HUES6 (cell line): Measurements from ENCODE around the gene RPS29.

Experiments
- H3K27ac ChIP-seq: 2 replicates; pipeline ENCODE4 v1.7.0; 2013; ENCODE audit warnings: low read depth, mild to moderate bottlenecking, low read length, inconsistent platforms
- H3K27me3 ChIP-seq: 2 replicates; pipeline ENCODE4 v1.6.1; 2013; ENCODE audit warnings: low read length; ENCODE audit not compliant: control insufficient read depth, insufficient read depth
- H3K36me3 ChIP-seq: 2 replicates; pipeline ENCODE4 v1.6.1; 2013; ENCODE audit warnings: low read length; ENCODE audit not compliant: control insufficient read depth, insufficient read depth
- H3K4me1 ChIP-seq: 2 replicates; pipeline ENCODE4 v1.6.1; 2013; ENCODE audit warnings: low read length; ENCODE audit not compliant: control insufficient read depth, insufficient read depth
- H3K4me3 ChIP-seq: 2 replicates; pipeline ENCODE4 v1.5.1; 2013; ENCODE audit warnings: low read depth, low read length
- H3K9ac ChIP-seq: one replicate; pipeline ENCODE4 v1.6.1; 2013; ENCODE audit warnings: mild to moderate bottlenecking, low read length
- H3K9me3 ChIP-seq: 2 replicates; pipeline ENCODE4 v1.6.1; 2013; ENCODE audit warnings: low read depth, low read length; ENCODE audit not compliant: control insufficient read depth, insufficient read depth

RPS29 gene

DNA sequence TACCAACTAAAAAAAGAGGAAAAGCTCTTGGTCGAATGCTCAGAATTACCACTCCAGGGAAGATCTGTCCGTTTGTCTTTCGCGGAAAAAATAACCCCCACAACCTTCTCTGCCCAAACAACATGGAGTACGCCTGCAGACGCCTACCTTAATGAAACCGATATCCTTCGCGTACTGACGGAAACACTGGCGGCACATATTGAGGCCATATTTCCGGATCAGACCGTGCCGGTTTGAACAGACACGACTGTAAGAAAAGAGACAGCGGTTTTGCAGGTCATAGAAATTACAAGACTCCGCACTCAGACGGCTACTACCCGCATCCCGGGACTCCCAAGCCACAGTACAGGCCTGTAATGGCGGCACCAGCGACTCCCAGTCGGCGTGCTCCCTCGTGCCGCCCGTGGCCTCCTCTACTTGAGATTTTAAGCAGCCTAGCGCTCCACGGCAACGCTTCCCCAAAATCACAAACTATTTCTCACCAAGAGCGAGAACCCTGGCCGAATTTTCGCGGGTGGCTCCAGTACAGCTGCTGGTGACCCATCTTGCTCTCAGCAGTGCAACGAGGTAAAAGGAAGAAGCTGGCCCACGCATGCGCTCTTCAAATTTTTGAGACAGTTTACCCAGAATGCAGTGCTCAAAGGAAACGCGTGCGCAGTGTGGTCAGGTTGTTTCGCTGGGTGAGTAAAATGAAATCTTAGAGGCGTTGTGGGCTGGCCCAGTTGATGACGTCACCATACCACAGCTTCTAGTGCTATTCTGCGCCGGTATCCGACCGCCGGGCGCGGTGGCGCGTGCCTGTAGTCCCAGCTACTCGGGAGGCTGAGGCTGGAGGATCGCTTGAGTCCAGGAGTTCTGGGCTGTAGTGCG, at the start of gene RPS29:
RPS29 (minus strand) TSS at position 578 of the 870 bp plus-strand sequence; CDS start at position 544, 34 bp downstream.
- Histone ChIP-seq H3K27ac (peak within 1 kb of the TSS; percentile 95), H3K9me3 (no peaks in the 10 kb centered on the region), H3K36me3 (peaks cover 39% of the 10 kb centered on the region), H3K4me1 (peaks cover 9% of the 10 kb centered on the region; the same call in 1 of the 2 replicates), H3K27me3 (no peaks in the 10 kb centered on the region), H3K4me3 (peak within 1 kb of the TSS; percentile 87), H3K9ac (peak within 1 kb of the TSS; percentile 99)

DNA sequence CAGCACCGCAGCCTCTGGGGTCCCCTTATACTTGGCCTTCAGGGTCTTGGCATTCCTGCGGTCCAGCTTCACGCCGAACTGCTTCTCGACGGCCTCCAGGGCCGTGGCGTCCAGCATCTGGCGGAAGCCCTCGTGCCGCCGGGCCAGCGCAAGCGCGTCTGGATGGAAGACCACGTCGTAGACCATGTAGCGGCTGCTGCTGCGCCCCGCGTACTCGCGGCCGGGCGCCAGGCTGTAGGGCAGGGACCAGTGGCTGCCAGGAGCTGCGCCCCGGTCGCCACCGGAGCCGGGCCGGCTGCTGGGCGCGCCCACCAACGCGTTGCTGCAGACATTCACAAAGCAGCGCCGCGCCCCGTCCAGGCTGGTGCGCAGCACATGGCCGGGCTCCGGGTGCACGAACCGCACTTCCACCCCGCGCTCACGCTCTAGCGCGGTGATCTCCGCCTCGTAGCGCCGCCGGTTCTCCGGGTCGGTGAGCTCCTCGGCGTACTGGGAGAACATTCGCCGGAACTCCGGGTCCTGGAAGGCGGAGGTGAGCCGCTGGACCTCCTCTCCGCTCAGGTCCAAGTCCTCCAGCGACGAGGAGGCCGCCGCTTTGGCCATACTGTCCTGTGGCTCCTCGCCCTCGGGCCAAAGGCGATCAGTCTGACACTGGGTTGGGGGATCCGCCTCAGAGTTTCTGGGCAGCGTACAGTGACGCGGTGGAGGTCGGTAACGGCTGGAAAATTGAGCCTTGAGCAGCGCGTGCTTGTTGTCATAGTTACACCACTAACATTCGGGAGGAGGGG, 48.6 kb upstream of the RPS29 start, which contains the start of gene DNAAF2:
DNAAF2 (minus strand) TSS at position 698 of the 788 bp plus-strand sequence; CDS start at position 603, 95 bp downstream.
- Histone ChIP-seq H3K4me1 (no peaks in the 10 kb centered on the region), H3K9me3 (no peaks in the 10 kb centered on the region), H3K9ac (peak within 1 kb of the TSS; percentile 91), H3K27me3 (no peaks in the 10 kb centered on the region), H3K36me3 (peaks cover 30% of the 10 kb centered on the region), H3K27ac (peak within 1 kb of the TSS; percentile 85), H3K4me3 (peak within 1 kb of the TSS; percentile 90)

DNA sequence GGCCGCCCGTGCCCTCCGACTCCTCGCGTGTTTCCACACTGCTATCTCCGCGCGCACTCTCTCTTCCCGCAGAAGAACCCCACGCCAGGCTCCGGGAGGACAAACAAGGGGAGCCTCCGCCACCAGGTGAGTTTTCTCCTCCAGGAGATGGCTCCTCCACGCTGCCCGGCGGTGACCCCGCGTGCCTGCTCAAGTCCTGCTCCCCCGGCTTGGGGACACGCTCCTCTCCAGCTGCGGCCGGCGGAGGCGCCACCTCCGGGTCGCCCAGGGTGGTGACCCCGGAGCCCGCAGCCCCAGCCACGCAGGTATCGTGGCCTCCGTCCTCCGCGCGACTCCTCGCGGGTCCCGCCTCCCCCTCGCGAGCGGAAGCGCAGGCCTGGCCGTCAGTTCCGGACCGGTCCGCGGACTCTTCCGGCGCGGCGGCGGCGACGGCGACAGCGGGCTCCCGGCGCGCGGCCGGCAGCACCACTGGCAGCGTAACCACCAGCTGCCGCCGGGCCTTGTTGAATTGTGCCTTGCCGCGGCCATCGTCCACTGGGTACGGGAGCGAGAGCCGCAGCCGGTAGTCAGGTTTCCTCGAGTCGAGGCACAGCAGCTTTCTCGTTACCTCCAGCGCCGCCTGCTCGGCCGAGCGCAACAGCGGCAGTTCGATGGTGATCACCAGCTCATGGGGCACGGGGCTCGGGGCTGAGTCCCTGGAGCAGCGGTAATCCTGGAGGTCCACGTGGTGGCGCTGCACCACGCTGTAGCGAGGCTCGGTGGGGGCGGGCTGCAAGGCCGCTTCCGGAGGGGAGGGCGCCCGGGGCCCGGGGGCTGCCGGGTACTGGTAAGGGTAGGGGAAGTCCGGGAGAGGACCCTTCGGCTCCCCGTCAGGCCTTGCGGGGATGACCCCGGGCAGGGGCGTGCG, 47.7 kb upstream of the RPS29 start:
- Histone ChIP-seq H3K9me3 (no peaks in the 10 kb centered on the region), H3K4me3 (peak overlapping the region; percentile 90), H3K27ac (peak overlapping the region; percentile 85), H3K9ac (peak overlapping the region; percentile 91), H3K27me3 (no peaks in the 10 kb centered on the region), H3K4me1 (no peaks in the 10 kb centered on the region), H3K36me3 (peaks cover 25% of the 10 kb centered on the region)

DNA sequence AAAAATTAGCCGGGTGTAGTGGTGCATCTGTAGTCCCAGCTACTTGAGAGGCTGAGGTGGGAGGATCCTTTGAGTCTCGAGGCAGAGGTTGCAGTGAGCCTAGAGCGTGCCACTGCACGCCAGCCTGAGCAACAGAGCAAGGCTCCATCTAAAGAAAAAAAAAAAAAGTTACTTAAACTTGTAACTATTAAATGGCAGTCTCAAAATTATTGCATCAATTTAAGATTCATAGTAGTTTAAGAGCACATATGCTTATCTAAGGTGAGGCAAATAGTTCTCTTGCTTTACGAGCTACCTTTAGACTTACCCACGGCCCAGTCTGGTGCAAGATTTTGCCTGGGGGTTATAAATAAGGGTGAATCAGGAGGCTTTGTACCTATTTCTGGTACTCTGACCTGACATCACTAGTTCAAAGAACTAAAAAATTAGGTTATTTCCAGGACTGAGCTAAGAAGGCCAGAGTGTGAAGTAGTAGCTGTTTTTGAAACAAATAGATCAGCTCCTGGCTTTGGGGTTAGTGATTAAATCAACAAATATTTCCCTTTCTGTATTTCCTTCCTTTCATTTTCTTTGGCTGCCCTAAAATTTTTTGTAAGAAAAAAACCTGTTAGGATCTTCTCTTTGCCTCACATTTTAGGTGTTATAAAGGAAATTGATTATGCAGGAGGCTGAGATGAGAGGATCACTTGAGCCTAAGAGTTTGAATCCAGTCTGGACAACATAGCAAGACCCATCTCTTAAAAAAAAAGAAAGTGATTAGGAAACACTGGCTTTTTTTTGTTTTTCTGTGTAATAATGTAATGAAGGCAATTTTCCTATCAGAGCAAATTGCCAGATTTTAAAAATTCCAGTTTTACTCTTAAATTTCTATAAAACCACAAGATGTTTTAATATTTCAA, 38.0 kb upstream of the RPS29 start:
- peaks cover 28% of the 10 kb centered on the region for H3K36me3 ChIP-seq
- no peak overlapping the region for H3K9ac ChIP-seq
- no peaks in the 10 kb centered on the region for H3K27me3 ChIP-seq
- peaks cover 8% of the 10 kb centered on the region for H3K4me1 ChIP-seq
- H3K27ac ChIP-seq = no peak overlapping the region
- no peak overlapping the region for H3K4me3 ChIP-seq
- no peaks in the 10 kb centered on the region for H3K9me3 ChIP-seq

DNA sequence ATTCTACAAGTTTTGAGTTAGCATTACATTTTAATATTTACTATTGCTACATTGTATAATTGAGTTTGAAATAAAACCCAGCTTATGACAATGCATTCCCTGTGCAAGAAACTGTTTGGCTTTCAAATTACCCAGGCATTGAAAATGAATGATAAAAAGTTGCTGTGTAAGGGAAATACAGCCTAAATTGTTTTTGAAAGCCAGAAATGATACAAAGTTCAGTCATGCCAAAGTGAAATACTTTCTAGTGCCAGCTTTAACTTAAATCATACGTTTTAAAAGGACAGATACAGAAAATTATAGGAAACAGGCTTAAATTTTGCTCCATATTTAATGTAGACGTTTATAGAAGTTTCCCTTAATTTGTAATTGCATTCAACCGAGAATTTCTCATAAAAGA, 37.2 kb upstream of the RPS29 start:
- Histone ChIP-seq H3K36me3 (peaks cover 36% of the 10 kb centered on the region), H3K4me3 (peak overlapping the region; percentile 18; the same call in 1 of the 2 replicates), H3K4me1 (peaks cover 8% of the 10 kb centered on the region), H3K9ac (no peak overlapping the region), H3K9me3 (no peaks in the 10 kb centered on the region), H3K27me3 (no peaks in the 10 kb centered on the region), H3K27ac (no peak overlapping the region)

DNA sequence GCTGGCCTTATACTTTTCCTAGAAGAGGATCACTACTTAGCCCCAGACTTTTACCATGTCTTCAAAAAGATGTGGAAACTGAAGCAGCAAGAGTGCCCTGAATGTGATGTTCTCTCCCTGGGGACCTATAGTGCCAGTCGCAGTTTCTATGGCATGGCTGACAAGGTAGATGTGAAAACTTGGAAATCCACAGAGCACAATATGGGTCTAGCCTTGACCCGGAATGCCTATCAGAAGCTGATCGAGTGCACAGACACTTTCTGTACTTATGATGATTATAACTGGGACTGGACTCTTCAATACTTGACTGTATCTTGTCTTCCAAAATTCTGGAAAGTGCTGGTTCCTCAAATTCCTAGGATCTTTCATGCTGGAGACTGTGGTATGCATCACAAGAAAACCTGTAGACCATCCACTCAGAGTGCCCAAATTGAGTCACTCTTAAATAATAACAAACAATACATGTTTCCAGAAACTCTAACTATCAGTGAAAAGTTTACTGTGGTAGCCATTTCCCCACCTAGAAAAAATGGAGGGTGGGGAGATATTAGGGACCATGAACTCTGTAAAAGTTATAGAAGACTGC, 35.9 kb upstream of the RPS29 start:
- peaks cover 37% of the 10 kb centered on the region for H3K36me3 ChIP-seq
- no peaks in the 10 kb centered on the region for H3K27me3 ChIP-seq
- peaks cover 8% of the 10 kb centered on the region for H3K4me1 ChIP-seq
- H3K4me3 ChIP-seq = peak overlapping the region; percentile 100
- H3K27ac ChIP-seq = no peak overlapping the region
- H3K9ac ChIP-seq = peak overlapping the region; percentile 68
- no peaks in the 10 kb centered on the region for H3K9me3 ChIP-seq

DNA sequence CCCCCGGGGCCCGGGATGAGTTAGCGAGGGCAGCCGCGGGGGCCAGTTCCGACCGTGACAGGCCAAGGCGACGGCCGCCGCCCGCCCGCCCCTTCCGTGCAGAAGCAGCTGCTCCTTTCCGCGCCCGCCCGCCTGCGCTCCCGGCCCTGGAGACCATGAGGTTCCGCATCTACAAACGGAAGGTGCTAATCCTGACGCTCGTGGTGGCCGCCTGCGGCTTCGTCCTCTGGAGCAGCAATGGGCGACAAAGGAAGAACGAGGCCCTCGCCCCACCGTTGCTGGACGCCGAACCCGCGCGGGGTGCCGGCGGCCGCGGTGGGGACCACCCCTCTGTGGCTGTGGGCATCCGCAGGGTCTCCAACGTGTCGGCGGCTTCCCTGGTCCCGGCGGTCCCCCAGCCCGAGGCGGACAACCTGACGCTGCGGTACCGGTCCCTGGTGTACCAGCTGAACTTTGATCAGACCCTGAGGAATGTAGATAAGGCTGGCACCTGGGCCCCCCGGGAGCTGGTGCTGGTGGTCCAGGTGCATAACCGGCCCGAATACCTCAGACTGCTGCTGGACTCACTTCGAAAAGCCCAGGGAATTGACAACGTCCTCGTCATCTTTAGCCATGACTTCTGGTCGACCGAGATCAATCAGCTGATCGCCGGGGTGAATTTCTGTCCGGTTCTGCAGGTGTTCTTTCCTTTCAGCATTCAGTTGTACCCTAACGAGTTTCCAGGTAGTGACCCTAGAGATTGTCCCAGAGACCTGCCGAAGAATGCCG, 35.1 kb upstream of the RPS29 start:
- Histone ChIP-seq H3K9ac (peak overlapping the region; percentile 68), H3K4me3 (peak overlapping the region; percentile 100), H3K27ac (no peak overlapping the region; the same call in 1 of the 2 replicates), H3K36me3 (peaks cover 33% of the 10 kb centered on the region), H3K4me1 (peaks cover 8% of the 10 kb centered on the region), H3K27me3 (no peaks in the 10 kb centered on the region), H3K9me3 (no peaks in the 10 kb centered on the region)

DNA sequence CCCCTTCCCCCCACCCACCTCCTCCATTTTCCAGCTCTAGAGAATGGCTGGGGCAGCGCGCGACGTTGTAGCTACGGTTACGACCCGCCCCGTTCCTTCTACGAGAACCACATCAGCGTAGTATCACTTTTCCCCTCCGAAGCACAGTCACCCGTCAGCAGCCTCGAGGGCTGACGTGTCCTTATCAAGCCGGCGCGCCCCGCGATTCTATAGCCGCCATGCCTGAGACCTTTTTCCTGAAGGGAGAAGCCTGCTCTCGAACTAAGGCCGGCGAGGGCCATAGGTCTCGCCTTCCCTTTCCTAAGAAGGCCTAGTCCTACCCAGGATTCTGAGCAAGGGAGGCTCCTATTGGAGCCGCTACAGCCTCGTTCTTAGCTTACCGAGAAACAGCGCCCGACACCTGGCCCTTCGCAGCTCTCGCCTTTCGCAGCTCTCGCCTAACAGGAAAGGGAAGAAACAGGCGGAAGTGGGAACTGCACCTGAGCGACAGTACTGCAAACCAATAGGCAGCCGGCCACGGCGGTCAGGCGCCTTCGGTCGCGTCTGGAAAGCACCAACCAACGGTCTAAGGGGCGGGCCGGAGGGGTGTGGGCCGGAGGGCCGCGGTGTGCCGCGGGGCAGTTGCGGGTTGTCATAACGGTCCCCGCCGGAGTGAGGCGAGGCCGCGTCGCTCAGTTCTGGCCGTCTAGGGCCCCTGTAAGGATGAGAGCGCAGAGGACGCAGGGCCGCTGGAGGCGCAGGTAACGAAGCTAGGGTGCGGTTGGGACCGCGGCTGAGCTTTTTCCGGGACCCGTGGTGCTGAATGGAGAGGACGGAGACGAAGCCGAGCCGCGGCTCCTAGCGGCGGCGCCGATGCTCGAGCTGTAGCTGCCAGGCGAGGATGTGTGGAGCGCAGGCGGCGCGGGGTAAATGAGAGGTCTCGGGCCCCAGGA, 34.3 kb upstream of the RPS29 start, which contains the start of the genes MGAT2 and RPL36AL:
MGAT2 (plus strand) TSS at position 618 of the 932 bp plus-strand sequence. CDS start 470 bp downstream, outside the sequence.
RPL36AL (minus strand) TSS at position 445 of the 932 bp plus-strand sequence. CDS start 1,522 bp downstream, outside the sequence.
- H3K27me3 ChIP-seq = no peaks in the 10 kb centered on the region
- H3K4me3 ChIP-seq = peak within 1 kb of the TSS; percentile 100
- H3K36me3 ChIP-seq = peaks cover 28% of the 10 kb centered on the region
- H3K9ac ChIP-seq = peak within 1 kb of the TSS; percentile 96
- peaks cover 8% of the 10 kb centered on the region for H3K4me1 ChIP-seq
- H3K27ac ChIP-seq = peak within 1 kb of the TSS; percentile 95
- no peaks in the 10 kb centered on the region for H3K9me3 ChIP-seq
